LoVo (cell line): ENCODE results near the gene PGP.
"Not testable (repeated sequence)": the region's sequence is repeated elsewhere in the genome, so short reads cannot be mapped to it uniquely, and the experiment has no call there.

Experiments
- DNase-seq: peaks from one replicate; pipeline ENCODE4 v3.0.0-alpha.2; 2016; ENCODE audit warnings: low spot score

Gene PGP, protein sequence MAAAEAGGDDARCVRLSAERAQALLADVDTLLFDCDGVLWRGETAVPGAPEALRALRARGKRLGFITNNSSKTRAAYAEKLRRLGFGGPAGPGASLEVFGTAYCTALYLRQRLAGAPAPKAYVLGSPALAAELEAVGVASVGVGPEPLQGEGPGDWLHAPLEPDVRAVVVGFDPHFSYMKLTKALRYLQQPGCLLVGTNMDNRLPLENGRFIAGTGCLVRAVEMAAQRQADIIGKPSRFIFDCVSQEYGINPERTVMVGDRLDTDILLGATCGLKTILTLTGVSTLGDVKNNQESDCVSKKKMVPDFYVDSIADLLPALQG

DNA sequence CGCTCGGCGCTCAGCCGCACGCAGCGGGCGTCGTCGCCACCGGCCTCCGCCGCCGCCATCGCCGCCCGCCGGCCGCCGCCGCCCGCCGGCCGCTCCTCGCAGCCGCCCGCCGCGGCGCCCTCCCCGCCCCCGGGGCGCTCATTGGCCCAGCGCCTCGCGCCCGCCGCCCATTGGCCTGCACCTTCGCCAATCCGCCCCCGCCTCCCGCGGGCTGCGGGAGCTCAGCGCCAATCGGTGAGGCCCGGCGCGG, at the start of gene PGP:
Gene PGP, minus strand, starts transcription at position 122 of the 250 bp plus-strand sequence. Its CDS starts 63 bp downstream, at position 59.
- no peak for DNase-seq

DNA sequence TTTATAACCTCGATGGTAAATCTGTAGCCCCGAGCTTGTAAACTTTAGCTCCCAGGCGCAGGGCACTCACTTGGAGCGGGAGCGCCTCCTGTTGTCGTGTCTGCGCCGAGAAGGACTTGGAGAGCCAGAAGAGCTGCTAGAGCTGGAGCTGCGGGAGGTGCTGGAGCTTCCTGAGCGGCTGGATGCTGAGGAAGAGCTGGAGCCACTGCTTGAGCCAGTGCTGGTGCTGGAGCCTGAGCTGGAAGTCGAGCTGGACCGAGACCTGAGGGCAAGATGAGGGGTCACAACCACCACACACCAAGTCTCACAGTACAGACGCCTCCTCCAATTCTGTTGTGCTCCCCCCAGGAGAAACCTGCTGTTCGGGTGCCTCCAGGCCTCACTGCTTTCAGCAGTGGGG, 48.4 kb upstream of the PGP start:
- not testable (repeated sequence) for DNase-seq

DNA sequence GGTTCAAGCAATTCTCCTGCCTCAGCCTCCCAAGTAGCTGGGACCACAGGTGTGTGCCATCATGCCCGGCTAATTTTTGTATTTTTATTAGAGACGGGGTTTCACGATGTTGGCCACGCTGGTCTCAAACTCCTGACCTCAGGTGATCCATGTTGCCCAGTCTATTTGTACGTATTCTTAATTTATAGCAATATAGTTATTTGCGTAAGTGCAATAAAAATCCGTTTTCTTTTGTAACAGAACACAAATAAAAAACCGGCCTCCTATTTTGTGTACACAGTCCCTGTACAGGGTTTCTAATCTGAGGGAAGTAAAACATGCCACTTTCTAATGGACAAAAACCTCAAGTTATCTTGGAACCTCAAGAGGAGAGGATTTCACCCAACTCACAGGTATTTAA, 45.6 kb upstream of the PGP start:
- no peak for DNase-seq

DNA sequence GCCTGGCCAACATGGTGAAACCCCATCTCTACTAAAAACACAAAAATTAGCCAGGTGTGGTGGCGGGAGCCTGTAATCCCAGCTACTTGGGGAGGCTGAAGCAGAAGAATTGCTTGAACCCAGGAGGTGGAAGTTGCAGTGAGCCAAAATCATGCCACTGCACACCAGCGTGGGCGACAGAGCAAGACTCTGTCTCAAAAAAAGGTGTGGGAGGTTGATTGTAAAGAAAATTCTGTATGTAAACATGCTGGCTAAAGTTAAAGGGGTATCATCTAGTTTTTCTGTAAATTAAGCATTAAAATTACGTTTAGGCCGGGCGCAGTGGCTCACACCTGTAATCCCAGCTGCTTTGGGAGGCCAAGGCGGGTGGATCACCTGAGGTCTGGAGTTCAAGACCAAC, 43.9 kb upstream of the PGP start:
- DNase-seq = not testable (repeated sequence)

DNA sequence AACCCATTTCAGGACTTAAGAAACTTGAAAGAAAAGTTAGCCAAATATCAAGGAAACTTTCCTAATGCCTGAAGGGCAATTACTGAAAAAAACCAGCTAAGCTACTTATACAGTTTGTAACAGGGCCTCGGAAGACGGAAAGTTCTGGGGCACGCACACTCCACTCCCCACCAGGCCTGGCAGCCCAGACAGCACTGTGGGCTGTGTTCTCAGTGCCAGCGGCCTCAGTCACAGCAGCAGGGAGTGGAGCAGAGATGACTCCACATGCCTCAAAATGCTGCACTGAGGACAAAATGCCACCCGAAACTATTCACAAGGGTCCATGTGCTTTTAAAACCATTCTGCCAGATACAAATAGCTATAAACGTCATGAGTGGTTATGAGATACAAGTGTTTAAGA, 43.1 kb upstream of the PGP start:
- DNase-seq = no peak

DNA sequence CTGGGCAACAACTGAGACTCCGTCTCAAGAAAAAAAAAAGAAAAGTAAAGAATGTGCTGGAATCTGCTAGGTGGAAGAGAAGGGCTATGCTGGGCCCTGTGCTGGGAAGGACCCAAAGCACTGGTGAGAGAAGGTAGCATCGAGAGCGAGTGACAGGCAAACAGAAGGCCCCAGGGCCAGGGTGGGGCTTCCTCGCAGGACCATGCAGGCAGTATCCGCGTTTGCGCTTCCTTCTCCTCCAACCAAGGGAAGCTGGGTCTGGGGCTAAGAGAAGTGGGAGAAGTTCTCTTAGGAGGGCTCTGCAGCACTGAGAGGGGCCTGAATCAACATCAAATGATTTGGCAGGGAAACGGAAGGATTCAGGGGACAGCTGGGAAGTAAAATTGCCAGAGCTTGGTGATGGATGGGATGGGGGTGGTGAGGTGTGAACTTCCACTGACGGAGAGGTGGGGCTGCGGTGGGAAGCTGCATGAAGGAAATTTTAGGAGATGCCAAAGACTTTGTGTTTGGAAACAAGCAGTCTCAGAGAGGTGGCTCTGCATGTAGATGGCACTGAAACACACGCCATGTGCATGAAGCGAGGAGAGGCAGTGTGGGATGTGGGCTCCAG, 42.0 kb upstream of the PGP start:
- DNase-seq = no peak

DNA sequence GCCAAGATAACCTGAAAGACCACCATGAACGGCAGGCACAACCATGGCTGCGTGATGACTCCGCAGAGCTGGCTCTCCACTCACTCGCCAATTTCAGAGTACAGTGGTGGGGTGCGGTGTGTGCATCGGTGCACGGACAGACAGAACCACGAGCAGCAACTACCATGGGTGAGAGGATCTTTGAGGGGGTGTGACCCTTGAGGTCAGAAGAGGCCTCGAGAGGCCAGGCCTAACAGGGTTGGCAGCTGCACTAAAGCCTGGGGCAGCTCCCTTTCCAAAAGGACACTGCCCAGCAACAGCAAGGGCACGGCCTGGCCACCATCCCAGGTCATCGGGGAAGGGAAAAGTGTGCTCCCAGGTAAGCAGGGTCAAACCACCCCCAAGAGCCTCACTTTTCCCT, 38.7 kb upstream of the PGP start:
- no peak for DNase-seq

DNA sequence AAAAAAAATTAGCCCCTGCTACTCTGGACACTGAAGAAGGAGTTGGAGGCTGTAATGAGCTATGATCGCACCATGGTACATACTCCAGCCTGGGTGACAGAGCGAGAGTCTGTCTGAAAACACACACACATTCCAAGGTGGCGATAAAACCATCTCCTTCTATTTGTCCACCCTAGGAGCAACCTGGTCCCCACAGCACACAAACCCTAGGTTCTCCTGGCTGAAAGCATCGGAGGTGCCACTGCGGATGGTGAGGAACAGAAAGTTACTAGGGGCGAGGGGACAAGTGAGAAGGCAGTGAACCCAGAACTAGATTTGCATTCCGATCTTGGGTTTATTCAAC, 38.1 kb upstream of the PGP start:
- DNase-seq = no peak

DNA sequence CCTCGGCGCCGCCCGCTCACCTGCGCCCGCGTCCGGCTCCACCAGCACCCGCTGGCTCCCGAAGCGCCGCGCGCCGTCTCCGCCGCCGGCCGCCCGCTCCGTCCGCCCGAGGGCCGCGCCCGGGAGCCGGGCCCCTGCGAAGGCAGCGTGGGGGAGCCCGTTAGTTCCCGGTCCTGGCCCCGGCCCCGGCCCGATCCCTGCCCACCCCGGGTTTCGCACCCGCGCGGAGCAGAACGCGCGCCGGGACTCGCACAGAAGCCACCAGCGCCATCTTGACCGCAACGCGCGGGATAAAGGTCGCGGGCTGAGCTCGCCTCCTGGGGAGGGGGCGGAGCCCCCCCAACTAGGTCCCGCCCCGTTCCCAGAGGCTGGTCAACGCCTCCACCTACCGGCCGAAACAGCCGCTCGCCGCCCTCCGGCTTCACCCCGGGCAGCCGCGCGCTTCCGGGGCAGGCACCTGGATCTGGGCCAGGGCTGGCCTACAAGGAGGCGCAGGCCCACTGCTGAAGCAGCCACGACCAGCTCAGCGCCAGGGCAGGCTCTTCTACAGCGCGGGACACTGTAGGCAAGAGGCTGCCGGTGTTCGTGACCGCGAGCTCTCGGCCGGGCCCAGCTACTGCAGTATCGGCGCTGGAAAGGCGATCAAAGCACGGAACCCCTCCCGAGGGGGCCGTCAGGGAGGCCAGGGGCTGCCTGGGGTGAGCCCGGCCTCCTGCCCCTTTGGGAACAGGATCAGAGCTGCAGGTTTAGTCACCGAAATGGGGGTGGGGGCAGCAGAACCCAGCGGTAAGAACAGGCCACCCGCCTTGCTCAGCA, 36.9 kb upstream of the PGP start, which contains the start of gene ECI1:
Gene ECI1, minus strand, starts transcription at position 292 of the 816 bp plus-strand sequence. Its CDS starts 21 bp downstream, at position 271.
- peak; percentile 98 for DNase-seq

DNA sequence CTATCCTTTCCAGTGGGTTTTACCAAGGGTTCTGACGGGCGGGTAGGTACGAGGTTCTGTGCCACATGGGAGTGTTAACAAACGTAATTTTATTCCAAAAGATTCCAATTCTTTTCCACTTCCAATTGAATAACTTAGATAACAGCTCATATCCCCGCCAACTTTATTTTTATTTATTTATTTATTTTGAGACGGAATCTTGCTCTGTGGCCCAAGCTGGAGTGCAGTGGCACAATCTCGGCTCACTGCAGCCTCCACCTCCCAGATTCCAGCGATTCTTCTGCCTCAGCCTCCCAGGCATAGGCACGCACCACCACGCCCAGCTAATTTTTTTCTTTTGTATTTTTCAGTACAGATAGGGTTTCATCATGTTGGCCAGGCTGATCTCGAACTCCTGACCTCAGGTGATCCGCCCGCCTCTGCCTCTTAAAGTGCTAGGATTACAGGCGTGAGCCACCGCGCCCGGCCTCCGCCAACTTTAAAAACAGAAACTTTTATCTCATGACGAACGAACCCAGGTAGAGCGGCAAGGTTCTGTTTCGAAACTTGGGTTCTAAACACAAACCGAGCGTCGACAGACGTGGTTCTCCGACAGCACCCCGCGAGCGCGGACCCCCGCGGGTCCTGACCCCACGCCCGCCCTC, 36.1 kb upstream of the PGP start:
- peak; percentile 42 for DNase-seq

DNA sequence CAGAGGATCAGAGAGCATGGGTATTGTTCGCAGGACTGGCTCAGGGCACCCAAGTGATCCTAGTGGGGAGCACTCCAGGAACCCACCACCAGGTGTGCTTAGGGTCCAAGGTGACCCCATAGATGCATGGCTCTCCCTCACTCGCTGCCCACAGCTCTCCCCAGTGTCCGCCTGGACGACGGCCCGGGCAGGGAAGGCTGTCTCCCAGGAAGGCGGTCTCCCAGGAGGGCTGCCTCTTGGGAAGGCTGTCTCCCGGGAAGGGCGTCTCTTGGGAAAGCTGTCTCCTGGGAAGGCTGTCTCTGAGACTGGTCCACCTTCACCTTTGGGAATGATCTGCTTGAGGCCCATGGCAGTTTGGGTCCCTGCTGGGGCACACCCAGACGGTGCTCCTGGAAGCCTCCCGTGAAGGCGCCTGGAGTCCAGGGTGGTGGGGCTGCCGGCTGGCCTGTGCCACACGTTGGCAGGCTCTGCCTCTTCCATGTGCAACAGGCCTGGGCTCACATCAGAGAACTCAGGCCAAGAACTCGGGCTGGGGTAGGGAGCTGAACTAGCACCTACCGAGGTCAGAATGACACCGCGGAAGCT, 31.8 kb upstream of the PGP start:
- no peak for DNase-seq

DNA sequence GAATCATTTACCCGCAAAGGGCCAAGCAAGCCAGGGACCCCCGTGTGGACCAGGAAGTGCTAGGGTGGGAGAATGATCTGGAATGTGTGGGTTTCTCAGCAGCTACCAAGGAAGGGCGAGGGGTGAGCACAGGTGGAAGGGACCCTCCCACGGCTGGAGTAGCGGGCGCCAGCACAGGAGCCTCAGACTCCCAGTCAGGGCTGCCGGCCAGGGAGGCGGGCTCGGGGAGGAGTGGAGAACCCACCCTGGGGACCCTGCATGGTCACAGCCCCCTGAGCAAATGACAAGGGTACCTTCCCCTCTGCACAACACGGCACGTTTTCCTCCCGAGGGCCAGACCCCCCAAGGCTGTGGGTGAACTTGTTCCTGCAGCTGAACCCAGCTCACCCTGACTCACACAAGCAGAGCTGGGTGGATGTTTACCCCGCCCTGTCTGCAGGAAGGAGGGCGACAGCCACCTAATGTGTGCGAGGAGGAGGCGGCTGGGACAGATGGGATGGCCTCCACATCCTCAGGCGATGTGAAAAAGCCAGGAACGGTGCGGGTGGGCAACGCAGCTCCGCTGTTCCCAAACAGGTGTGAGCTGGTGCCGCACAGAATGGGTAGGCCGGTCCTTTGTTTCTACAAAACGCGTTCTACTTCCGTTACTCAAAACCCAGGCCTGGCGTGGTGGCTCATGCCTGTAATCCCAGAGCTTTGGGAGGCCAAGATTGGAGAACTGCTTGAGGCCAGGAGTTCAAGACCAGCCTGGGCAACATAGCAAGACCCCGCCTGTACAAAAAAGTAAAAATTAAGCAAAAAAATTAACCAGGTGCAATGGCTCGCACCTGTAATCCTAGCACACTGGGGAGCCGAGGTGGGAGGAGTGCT, 30.5 kb upstream of the PGP start:
- no peak for DNase-seq

DNA sequence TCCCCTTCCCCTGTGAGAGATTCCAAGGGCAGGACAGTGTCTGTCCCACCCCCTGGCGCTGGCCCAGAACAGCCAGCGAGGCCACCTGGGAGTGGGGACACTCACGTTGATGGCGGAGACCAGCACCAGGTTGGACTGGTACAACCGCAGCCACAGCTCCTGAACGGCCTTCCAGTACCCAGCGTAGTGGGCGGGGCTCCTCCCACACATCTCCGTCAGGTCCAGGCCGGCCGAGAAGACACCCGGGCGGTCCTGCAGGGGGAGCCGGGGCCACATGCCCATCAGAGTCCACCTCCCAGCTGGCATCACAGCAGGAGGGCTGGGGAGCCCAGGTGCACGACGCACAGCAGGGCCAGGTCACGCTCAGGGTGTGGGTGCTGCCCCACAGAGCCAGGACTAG, 29.7 kb upstream of the PGP start:
- no peak for DNase-seq

DNA sequence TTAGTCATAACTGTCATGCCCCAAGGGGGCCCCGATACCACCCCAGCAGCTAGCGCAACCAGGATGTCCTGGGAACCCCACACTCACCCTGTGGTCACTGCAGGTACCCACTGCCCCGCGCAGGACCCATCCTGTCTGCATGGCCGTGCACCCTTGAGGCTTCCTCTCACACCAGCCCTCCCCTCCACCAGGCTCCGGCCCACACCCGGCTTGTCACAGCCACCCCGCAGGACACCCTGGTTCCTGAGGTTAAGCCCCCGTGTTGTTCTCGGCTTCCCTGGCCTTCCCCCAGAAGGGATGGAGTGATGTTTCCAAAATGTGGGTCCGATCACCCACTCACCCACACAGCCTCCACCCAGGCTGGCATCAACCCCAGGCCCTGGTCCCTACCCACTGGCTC, 29.1 kb upstream of the PGP start:
- no peak for DNase-seq

DNA sequence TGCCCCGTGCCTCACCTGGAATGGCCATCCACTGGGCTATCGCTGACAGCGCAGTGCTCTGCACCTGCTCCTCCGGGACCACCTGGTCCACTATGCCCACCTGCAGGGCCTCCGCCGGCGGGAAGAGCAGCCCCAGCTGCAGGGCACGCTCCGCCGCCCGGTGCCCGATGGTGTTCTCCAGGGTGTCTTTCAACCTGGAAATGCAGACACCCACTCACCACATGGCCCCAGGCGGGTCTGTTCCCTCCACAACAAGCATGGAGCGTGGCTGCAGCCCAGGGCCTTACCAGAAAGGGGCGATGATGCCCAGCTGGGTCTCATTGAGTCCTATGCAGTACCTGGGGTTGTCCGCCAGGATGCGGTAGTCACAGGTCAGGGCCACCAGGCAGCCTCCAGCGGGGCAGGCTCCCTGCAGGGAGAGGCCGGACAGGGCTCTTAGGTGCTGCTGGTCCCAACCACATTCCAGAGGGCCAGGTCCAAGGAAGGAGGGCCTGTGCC, 28.4 kb upstream of the PGP start:
- no peak for DNase-seq

DNA sequence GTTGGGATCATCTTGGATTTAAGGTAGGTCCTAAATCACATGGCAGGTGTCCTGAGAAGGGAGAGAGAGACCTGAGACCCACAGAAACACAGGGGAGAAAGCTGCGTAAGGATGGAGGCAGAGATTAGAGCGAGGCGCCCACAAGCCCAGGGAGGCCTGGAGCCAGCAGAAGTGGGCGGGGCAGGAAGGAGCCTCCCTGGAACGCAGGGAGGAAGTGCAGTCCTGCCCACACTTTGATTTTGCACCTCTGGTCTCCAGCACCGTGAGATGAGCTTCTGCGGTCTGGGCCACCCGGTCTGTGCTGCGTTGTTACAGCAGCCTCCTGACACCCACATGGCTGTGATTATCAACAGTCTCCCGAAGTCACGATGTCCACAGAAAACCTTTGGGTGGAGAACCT, 28.0 kb upstream of the PGP start:
- DNase-seq = no peak

DNA sequence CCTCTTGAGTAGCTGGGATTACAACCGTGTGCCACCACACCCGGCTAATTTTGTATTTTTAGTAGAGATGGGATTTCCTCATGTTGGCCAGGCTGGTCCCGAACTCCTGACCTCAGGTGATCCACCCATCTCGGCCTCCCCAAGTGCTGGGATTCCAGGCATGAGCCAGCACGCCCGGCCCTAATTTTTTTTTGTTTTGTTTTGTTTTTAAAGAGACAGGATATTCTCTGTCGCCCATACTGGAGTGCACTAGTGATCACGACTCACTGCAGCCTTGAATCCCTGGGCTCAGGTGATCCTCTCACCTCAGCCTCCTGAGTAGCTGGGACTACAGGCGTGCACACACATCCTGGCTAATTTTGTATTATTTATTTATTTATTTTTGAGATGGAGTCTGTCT, 25.7 kb upstream of the PGP start:
- DNase-seq = not testable (repeated sequence)

DNA sequence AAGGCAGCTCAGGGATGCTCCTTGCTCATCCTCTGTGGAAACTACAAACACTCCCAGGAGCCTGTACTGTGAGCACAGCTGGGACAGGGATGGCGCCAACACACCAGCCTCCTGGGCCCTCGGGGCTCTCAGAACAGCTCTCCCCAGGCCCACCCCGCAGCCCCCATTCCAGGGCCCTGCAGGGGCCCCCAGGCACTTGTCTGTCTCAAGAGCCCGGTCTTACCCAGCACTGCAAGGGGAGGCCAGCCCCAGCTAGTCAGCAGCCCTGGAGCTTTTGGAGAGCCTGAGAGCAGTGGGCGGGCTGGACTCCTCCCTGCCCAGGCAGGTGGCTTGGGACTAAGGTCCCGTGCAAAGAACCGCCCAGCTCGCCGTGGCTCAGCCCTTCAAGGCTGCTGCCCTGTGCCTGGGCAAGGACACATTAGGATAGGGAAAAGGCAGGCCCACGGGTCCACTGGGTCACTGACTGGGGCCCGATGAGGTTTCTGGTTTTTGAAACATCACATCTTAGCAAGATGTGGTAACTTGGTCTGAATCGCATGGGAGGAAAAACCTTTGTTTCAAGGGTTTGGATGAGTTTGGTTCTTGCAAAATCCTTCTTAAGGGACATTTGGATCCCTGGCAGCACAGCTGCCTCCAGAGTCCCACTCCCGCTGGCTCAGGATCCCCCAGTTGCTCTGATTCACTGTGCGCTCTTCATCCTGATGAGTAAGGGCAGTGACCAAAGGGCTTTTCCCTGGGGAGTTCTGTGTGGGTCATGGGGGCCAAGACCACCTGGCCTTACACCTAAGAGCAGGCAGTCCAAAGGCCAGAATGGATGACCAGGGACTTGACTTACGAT, 24.4 kb upstream of the PGP start:
- no peak for DNase-seq

DNA sequence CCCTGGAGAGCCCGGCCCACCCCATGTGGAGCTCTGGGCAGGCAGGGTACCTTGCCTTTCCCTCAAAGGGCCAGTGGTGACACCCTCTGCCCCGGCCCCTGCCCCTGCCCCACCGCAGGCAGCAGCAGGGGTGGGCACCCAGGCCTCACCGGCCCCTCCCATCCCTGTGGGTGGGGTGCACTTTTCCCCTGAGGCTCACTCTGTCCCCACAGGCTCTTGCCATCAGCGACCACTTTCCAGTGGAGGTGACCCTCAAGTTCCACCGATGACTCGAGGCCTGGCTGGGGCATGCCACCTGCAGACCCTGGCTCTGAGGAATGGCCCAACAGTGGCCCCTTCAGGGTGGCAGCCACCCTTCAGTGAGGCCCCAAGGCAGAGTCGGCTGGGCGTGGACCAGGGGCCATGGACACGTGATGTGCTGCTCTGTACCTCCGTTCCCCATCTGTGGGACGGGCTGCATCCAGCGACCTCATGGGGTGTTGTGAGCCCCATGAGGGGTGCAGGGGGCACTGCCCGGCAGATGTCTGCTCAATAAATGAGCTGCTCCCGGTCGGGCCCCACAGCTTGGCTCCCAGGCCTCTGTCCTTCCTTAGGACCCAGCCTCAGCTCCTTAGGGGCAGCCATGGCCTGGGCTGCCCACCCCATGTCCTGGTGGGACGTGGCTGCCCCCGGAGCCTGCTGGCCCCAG, 23.7 kb upstream of the PGP start:
- DNase-seq = no peak
